ENCODE measurements around the gene ME3.
A peak's percentile ranks its signal among the peaks of the same experiment; 100 is the strongest.

Gene ME3

DNA sequence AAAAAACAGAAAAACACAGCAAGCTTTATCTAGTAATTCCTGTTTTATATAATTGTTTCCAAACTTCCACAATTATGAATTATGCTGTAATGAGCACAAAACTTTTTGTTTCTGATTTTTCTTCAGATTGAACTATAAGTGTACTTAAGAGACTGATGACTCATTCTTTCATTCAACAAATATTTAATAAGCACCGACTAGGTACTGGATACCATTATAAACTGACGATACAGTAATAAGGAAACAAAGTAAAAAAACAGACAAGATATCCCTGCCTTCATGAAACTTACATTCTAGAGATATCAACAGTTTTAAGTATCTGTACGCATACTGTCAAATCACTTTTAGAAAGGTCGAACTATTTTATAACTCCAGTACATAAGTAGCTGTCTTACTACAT lies 78.6 kb downstream of the ME3 start:
- Mint-ChIP-seq H3K4me3 (no peak overlapping the region), H3K4me1 (peaks cover 28% of the 10 kb centered on the region), H3K27ac (peak overlapping the region in 1 of 2 donors; percentile 79), H3K27me3 (peaks cover 1% of the 10 kb centered on the region), H3K9me3 (peaks cover 15 to 18% of the 10 kb centered on the region in 2 donors)
- ATAC-seq = no peak
- DNase-seq = no peak

DNA sequence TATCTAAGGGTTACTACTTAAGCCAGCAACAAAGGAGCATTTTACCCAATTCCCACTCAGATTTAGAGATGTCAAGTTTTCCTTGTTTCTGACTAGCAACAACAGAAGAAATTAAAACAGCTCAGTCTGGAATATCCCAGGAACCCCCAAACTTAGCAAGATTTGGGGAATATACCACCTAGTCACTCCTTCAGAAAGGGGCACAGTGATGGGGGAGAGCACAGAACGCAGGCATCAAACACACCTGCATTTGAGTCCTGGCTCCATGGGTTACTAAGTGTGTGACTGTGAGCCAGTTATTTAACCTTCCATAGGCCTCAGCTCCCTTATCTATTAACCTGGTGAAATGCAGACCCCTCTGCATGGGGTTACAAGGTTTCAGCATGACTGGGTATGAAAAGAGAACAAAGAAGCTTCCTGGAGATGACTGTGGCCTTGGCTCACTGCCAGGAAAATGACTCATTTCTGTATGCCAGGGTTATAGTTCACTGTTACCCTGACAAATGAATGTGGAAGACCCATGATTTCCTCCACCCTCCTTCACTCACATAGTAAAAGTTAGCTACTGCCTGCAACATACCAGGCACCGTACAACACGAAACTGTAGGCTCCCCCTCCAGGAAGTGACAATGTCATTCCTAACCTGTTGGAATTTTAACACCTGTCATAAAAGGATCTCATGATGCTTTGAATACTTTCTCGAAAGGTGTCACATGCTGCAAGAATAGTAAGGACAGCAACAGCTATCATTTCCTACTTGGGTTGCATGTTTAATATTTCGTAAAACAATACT lies 79.6 kb downstream of the ME3 start:
- Mint-ChIP-seq H3K27me3 (no peaks in the 10 kb centered on the region), H3K4me3 (peak overlapping the region; percentile 62 to 66), H3K4me1 (peaks cover 28% of the 10 kb centered on the region), H3K27ac (peak overlapping the region in 1 of 2 donors; percentile 79), H3K9me3 (peaks cover 11 to 18% of the 10 kb centered on the region in 2 donors)
- DNase-seq (peak; percentile 88 to 94), ATAC-seq (peak; percentile 96)

DNA sequence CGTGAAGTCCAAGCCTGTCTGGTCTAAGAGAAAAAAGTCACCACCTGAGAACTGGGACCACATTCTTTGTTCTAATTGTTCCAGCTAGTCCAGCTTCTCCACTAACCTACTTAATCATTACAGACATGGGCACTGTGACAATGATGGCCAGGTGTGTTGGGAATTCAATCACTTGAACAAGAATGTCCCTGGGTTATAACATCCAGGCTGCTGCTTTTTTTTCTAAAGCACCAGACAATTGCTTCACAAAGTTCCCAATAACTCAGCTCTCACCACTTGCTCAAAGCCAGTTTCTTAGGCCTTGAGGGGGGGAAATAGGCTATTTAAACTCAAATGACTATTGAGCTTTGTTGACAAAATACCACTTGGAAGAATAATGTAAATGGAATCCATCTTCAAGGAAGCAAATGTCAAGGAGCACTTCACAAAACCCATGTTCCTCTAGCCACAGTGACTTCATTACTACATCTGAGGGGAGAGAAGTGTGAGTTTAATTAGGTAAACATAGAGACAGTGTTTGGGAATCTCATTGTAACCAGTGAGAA lies 80.3 kb downstream of the ME3 start:
- peaks cover 11 to 18% of the 10 kb centered on the region in 2 donors for H3K9me3 Mint-ChIP-seq
- H3K4me1 Mint-ChIP-seq = peaks cover 28% of the 10 kb centered on the region
- DNase-seq (no peak), ATAC-seq (no peak)
- H3K27ac Mint-ChIP-seq = peak overlapping the region in 1 of 2 donors; percentile 15
- no peak overlapping the region for H3K4me3 Mint-ChIP-seq
- no peaks in the 10 kb centered on the region for H3K27me3 Mint-ChIP-seq

DNA sequence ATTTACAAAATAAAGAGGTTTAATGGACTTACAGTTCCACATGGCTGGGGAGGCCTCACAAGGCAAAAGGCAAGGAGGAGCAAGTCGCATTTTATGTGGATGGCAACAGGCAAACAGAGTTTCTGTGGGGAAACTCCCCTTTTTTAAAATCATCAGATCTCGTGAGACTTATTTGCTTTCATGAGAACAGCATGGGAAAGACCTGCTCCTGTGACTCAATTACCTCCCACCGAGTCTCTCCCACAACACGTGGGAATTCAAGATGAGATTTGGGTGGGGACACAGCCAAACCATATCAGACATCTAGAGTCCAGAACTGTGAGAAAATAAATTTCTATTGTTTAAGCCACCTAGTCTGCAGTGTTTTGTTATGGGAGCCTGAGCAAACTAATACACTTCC lies 80.8 kb downstream of the ME3 start:
- peaks cover 11 to 15% of the 10 kb centered on the region in 2 donors for H3K9me3 Mint-ChIP-seq
- no peaks in the 10 kb centered on the region for H3K27me3 Mint-ChIP-seq
- no peak overlapping the region for H3K4me3 Mint-ChIP-seq
- ATAC-seq (no peak), DNase-seq (no peak)
- peaks cover 28% of the 10 kb centered on the region for H3K4me1 Mint-ChIP-seq
- H3K27ac Mint-ChIP-seq = peak overlapping the region in 1 of 2 donors; percentile 53

DNA sequence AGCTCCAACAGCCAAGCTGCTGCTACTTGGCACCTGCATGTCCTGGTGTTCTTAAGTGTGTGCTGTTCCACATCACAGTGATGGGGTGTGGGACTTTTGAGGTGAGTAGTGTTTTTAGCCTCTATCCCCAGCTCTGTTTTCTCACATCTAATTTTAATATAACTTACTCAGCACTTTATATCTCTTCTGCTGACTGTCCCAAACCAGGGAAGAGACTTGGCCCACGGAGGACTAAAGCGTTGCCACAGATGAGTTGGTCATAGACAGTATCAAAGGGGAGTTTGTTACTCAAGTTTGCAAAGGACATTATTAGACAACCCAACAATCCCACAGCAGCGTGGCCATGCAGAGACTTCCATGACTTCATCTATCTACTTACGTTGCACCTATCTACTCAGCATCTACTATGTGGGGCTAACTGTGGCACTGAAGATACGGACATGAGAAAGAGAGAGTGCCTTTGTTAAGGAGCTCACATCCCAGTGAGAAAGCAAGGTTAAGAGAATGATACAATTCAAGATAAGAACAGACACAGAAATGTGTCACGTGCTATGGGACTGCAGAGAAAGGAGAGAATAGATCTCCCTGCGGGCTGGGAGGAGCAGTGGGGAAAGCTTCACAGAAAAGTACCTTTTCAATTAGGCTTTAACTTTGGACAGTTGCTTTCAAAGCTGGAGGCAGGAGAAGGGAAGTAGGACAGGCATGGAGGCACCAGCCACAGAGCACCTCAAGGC lies 82.4 kb downstream of the ME3 start:
- DNase-seq = no peak
- Mint-ChIP-seq H3K9me3 (peaks cover 11 to 13% of the 10 kb centered on the region in 2 donors), H3K27ac (peak overlapping the region in 1 of 2 donors; percentile 16), H3K4me3 (no peak overlapping the region), H3K4me1 (peaks cover 28% of the 10 kb centered on the region), H3K27me3 (no peaks in the 10 kb centered on the region)
- ATAC-seq = no peak

DNA sequence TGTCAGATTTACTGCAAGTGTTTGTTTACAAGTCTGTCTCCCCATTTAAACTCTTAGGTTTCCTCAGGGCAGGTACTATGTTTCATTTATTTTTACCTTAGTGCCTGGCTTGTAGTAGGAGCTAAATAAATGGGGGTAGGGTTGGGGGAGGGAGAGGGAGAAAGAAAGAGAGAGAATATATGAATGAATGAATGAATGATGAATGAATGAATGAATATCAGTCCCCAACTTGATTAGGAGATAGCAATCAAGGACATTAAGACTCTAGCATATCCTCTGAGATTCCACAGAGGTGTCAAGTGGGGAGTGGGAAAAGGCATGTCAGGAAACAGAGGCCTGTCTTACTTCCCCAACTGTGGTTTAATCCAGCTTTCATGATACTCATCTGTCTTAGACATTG lies 83.2 kb downstream of the ME3 start:
- H3K9me3 Mint-ChIP-seq = peaks cover 11% of the 10 kb centered on the region in 2 donors
- H3K27ac Mint-ChIP-seq = no peak overlapping the region
- ATAC-seq = no peak
- no peak for DNase-seq
- H3K4me3 Mint-ChIP-seq = no peak overlapping the region
- H3K4me1 Mint-ChIP-seq = peaks cover 28% of the 10 kb centered on the region
- no peaks in the 10 kb centered on the region for H3K27me3 Mint-ChIP-seq

DNA sequence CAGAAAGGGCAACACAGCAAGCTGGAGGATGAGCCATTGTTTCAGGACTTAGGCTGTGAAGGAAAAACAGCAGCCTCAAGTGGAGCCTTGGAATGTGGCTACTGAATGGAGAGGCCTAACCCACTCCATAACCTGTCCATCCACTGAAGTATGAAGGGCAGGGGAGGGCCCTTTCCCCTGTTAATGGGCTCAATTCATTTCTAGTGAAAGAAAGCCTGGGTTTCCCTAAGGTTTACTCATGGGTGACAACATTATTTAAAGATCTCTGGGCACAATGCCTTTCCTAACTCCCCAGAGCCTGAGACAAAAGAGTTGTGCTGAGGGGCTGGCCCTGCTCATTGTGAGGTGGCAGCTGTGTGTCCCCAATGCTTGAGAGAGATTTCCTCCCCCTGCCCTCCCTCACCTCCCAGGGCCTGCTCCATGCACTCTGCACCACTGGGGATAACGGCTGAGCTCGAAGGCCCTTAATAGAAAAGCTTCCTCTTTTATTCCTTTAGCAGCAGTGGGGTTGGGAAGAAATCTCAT lies 83.8 kb downstream of the ME3 start:
- peaks cover 6 to 11% of the 10 kb centered on the region in 2 donors for H3K9me3 Mint-ChIP-seq
- H3K27me3 Mint-ChIP-seq = no peaks in the 10 kb centered on the region
- H3K4me1 Mint-ChIP-seq = peaks cover 25% of the 10 kb centered on the region
- no peak for DNase-seq
- no peak for ATAC-seq
- no peak overlapping the region for H3K4me3 Mint-ChIP-seq
- H3K27ac Mint-ChIP-seq = no peak overlapping the region

DNA sequence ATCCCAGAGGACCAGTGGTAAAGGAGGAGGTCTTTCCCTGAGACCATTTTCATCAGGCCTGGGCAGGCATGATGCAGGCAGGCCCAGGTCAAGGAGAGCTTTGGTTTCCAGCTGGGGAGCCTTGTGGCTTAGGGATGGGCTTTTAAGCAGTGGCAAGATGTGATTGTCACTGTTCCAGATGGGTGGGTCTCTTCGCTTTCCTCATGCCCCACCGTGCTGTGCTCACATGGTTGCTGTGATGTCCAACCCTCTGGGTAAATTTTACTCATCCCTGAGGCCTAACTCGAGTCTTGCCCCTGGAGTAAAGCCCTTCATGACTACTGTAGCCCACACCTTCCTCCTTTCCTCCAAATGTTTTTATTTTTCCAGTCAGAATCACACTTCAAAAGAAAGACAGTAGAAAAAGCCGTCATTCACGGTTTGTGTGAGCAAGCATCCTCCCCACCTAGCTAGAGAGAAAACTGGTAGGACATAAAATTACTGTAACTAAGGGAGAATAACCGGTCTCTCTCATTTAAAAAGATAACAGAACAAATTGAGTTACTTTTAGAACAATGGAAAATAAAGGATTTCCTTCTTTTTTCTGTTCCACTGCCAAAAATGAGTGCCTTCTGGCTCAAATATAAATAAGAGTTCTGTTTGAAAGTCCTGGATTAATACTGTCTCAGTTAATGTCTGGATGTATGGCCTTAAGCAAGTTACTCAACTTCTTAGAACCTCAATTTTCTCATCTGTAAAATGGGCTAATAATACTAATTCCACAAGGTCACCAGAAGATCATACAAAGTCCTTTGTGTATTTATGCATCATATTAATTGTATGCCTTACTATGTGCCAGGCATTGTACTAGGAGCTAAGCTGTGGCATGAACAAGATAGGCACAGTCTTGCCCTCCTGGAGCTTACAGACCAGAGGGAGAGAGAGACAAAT lies 84.9 kb downstream of the ME3 start:
- Mint-ChIP-seq H3K4me3 (no peak overlapping the region), H3K27ac (no peak overlapping the region), H3K27me3 (no peaks in the 10 kb centered on the region), H3K4me1 (peaks cover 14% of the 10 kb centered on the region), H3K9me3 (peaks cover 5 to 11% of the 10 kb centered on the region in 2 donors)
- DNase-seq = no peak
- no peak for ATAC-seq

DNA sequence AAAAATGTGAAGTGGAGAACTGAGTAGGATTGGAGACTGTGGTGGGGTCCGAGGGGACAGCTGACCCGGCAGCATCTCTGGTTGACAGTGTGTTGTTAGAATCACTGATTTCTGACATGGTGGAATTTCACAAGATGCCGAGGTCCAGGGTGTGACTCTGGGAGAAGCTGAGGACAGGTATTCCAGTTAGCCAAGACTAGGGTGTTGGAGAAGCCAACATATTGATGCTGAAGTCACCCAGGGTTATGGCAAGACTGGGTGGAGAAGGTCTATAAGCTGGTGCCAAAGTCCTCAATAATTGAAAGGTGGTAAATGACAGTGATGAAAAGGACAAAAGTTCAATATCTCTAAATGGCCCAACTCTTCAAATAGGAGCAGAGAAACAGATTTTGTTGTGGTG lies 86.1 kb downstream of the ME3 start:
- H3K27me3 Mint-ChIP-seq = peaks cover 9% of the 10 kb centered on the region
- H3K9me3 Mint-ChIP-seq = peaks cover 3 to 11% of the 10 kb centered on the region in 2 donors
- H3K27ac Mint-ChIP-seq = no peak overlapping the region
- H3K4me3 Mint-ChIP-seq = no peak overlapping the region
- peaks cover 3% of the 10 kb centered on the region for H3K4me1 Mint-ChIP-seq
- ATAC-seq (no peak), DNase-seq (no peak)

DNA sequence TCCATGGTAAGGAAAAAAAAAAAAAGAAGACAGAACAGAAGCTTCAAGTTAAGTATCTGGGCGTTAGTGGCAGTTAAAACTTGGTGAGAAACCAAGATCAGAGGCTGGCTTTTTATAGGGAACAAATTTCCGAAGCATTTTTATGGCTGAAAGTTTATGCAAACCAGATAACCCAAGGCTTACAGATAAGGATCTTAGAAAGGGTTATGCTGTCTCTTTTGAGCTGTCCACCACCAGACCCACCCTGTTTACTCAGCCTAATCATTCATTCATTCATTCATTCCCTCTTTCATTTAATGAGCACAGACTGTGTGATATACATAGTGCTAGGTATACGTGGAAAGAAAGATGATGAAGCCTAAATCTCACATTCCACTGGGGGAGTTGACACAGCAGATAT lies 89.5 kb downstream of the ME3 start:
- H3K4me3 Mint-ChIP-seq = no peak overlapping the region
- peaks cover 10% of the 10 kb centered on the region for H3K27me3 Mint-ChIP-seq
- no peaks in the 10 kb centered on the region for H3K9me3 Mint-ChIP-seq
- no peak overlapping the region for H3K27ac Mint-ChIP-seq
- H3K4me1 Mint-ChIP-seq = no peaks in the 10 kb centered on the region
- no peak for DNase-seq
- no peak for ATAC-seq

DNA sequence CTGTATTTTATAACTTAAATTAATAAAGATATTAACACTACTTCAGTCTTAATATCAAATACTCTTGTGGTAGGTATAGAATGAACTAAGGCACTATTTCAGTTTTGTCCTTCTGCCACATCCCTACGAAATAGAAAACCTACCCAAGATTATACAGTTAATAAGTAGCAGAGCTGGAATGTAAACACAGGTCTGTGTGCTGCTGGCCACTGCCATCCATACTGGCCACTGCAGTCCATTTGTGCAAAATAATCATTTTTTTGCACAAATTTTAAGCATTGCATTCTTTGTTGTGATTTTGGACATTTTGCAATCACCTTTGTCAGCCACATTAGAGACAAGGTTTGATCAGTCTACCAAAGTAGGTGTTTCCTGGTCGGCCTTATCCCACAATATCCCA lies 91.9 kb downstream of the ME3 start:
- ATAC-seq (no peak), DNase-seq (no peak)
- Mint-ChIP-seq H3K4me3 (no peak overlapping the region), H3K4me1 (no peaks in the 10 kb centered on the region), H3K27me3 (peaks cover 26% of the 10 kb centered on the region), H3K9me3 (no peaks in the 10 kb centered on the region), H3K27ac (no peak overlapping the region)

DNA sequence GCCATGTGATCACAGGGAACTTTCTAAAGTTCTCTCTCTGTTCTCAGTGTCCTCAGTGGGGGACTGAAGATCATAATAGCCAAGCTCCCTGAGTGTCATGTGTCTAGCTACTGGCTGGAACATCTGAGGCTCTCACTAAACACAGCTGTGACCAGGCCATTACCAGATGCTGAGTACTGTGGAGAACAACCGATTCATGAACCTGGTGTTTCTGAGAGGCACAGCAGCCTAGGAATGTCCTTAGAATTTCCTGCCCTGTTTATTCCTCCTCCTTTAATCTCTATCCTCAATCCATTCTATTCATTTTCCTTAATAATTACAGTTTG lies 93.0 kb downstream of the ME3 start:
- DNase-seq (no peak), ATAC-seq (no peak)
- H3K27ac Mint-ChIP-seq = no peak overlapping the region
- no peaks in the 10 kb centered on the region for H3K4me1 Mint-ChIP-seq
- H3K9me3 Mint-ChIP-seq = no peaks in the 10 kb centered on the region
- peaks cover 35% of the 10 kb centered on the region for H3K27me3 Mint-ChIP-seq
- H3K4me3 Mint-ChIP-seq = no peak overlapping the region

DNA sequence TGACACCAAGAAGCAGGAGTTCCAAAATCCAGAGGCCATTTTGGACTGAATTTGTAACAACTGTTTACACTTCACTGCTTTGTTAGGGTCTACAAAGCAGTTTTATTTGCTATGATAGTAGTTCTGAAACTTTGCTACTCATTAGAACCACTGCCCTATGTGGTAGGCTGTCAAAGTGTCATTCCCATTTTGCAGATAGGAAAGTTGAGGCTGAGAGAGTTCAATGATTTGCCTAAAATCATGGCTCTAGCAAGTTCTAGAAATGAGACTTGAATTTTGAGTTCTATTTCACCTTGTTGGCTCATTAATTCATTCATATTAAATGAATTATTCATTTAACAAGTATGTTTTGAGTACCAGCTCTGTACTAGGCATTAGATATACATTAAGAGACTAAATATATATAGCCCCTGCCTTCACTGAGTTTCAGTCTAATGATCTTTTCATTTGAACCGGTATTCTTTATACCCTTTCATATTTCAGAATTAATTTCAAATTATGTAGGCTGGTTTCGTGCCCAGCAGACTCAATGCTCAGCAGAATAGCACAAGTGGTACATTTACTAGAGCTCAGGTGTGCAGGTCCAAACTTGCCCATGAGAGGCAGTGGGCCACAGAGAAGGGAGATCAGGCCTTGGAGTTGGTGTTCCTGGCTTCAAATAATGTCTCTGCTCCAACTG lies 93.5 kb downstream of the ME3 start:
- DNase-seq = no peak
- H3K4me3 Mint-ChIP-seq = no peak overlapping the region
- no peaks in the 10 kb centered on the region for H3K9me3 Mint-ChIP-seq
- no peak for ATAC-seq
- H3K27me3 Mint-ChIP-seq = peaks cover 39% of the 10 kb centered on the region
- no peaks in the 10 kb centered on the region for H3K4me1 Mint-ChIP-seq
- no peak overlapping the region for H3K27ac Mint-ChIP-seq

DNA sequence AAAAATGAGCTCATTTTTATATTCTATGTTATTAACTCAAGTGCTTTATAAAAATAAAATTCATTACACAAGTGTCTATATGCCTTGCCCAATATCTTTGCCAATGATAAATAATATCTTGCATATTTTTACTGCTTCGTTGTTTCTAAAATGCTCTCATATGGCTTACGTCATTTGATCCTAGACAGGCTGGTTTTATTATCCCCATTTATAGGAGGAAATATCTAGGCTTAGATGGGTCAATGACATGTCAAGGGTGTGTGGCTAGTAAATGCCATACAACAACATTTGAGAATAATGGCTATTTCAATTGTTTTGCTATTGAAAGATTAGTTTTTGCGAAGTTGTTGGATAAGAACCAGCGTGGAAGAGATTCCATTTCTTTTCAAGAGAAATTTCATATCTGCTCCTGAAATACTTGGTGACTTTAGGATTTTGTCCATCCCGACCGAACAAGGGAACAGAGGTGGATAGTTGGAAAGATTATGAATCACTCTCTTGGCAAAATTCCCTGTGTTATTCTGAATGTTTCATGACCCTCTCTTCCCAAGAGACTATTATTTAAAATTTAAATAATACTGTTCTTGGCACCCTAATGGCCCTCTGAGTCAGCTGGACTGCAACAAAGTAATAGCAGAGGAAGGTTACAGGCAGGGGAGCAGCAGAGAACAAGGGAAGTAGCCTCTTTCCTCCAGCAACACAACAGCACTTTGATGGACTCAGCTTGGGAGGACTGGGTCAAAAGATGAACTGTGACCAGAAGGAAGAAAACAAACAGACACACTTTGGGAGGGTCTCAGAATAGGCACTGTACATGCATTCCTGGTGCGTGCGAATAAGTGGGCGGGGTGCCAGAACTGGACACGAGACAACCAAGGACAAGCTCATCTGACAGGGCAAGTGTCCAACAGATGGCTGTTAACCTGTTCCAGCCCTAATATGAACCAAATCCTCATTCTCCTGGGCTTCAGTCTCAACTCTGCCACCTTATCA lies 94.5 kb downstream of the ME3 start:
- Mint-ChIP-seq H3K4me3 (no peak overlapping the region), H3K4me1 (no peaks in the 10 kb centered on the region), H3K27ac (no peak overlapping the region), H3K27me3 (peaks cover 39% of the 10 kb centered on the region), H3K9me3 (no peaks in the 10 kb centered on the region)
- ATAC-seq (no peak), DNase-seq (no peak)
